ENCODE measurements around the gene IL1F10. TPM values are rescaled to one million over a fixed set of nuclear protein-coding genes. Genes with fewer than 3 reads are reported as not detected.

The IL1F10 gene
- total RNA-seq, 6 donors from 2014 or later, result not detected

DNA sequence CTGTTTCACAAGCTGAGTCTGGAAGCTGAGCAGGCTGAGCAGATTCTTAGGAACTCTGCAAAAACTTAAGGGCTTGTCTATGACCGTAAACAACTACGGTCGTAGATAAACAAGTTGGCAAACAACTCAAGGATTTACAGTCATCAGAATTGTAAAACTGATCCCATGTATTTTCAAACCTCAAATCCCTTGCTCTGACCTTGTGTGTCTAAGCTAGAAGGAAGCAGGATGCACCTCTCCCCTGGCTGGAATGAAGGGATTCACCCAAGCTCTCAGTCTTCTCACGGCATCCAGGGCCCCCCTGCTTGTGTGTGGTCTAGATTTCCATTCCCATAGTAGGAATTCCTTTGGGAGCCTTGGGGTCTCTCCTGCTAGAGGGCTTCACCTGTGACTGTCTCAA, 47.2 kb downstream of the IL1F10 start:
- no peaks in the 10 kb centered on the region for H3K36me3 ChIP-seq
- ATAC-seq (ENCODE audit: low FRiP score in 2 of 2) (no peak), DNase-seq (no peak)
- no peaks in the 10 kb centered on the region for H3K9me3 ChIP-seq
- H3K27me3 ChIP-seq, result no peaks in the 10 kb centered on the region
- H3K27ac ChIP-seq, result no peak overlapping the region
- H3K4me3 ChIP-seq, result no peak overlapping the region
- WGBS, 2 donors, result 75 to 86% methylated on average over 4 of the region's 4 CpGs
- H3K4me1 ChIP-seq, result peaks cover 0 to 8% (median 6%) of the 10 kb centered on the region in 4 donors
- no peak for TF ChIP-seq EP300 (IDR thresholded peaks at IDR 0.05)

DNA sequence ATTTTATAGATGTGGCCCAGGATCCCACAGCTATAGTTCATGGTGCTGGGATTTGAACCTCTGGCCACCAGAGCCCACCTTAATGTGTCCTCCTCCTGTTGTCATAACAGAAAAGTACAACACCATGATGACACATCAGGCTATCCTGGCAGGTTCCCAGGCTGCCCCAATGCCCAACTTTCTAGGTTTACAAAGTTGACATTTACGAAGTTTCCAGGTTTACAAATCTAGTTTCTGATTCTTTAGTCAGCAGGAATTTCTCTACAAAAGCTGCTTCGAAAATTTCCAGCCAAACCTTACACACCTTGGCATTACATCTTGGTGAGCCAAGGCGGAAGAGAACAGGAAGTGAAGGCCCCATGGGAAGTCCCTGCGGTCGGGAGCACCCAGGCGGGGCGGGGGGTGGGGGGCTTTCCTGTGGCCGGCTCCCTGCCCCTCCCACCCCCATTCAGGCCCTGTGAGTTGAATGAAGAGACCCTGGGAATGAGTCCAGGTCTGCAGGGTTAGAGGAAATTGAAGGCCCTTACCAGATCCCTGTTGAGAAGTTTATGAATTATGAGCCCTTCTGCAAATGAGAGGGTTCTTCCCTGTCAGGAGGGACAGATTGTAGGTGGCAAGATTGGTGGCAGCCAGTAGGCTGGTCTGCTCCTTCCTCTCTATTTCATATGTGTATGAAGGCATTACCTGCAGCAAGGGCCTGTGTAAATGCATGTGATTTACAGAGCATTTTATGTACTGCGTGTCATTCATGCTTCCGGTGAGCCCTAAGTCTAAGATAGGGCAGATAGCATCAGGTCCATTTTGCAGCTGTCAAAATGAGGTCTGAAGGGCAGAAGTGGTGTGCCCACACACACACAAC, 48.6 kb downstream of the IL1F10 start:
- WGBS, 2 donors, result 46 to 54% methylated on average over 9 to 10 of the region's 10 CpGs
- Histone ChIP-seq H3K9me3 (no peaks in the 10 kb centered on the region), H3K27me3 (no peaks in the 10 kb centered on the region), H3K4me1 (peaks cover 0 to 8% (median 6%) of the 10 kb centered on the region in 4 donors), H3K27ac (peak overlapping the region in 1 of 4 donors; percentile 35), H3K4me3 (no peak overlapping the region), H3K36me3 (no peaks in the 10 kb centered on the region)
- ATAC-seq (ENCODE audit: low FRiP score in 2 of 2) (no peak), DNase-seq (peak in 1 of 2 donors; percentile 40)
- TF ChIP-seq POLR2AphosphoS5 (IDR thresholded peaks at IDR 0.05) (no peak), EP300 (IDR thresholded peaks at IDR 0.05) (no peak), POLR2A (IDR thresholded peaks at IDR 0.05) (no peak)
- TF ChIP-seq, protein P1, sequence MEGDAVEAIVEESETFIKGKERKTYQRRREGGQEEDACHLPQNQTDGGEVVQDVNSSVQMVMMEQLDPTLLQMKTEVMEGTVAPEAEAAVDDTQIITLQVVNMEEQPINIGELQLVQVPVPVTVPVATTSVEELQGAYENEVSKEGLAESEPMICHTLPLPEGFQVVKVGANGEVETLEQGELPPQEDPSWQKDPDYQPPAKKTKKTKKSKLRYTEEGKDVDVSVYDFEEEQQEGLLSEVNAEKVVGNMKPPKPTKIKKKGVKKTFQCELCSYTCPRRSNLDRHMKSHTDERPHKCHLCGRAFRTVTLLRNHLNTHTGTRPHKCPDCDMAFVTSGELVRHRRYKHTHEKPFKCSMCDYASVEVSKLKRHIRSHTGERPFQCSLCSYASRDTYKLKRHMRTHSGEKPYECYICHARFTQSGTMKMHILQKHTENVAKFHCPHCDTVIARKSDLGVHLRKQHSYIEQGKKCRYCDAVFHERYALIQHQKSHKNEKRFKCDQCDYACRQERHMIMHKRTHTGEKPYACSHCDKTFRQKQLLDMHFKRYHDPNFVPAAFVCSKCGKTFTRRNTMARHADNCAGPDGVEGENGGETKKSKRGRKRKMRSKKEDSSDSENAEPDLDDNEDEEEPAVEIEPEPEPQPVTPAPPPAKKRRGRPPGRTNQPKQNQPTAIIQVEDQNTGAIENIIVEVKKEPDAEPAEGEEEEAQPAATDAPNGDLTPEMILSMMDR (IDR thresholded peaks at IDR 0.05), result no peak

DNA sequence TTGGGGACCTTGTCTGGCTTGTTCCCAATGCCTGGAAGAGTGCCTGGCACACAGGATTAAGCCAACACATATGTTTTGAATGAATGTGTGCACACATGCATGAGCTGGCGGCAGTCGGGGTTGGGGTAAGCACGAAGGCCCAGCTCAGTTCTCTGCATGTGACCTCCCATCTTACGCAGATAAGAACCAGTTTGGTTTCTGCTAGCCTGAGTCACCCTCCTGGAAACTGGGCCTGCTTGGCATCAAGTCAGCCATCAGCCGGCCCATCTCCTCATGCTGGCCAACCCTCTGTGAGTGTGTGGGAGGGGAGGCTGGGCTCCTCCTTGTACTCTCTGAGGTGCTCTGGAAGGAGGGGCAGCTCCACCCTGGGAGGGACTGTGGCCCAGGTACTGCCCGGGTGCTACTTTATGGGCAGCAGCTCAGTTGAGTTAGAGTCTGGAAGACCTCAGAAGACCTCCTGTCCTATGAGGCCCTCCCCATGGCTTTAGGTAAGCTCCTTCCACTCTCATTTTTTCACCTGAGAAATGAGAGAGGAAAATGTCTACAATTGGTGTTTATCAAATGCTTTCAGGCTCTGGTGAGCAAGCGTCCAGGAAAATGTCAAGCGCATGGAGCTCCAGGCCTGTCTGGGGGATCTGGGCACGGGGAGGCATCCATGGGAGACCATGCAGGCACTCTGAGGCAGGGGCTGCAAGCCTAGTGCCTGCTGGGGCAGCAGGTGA, 49.9 kb downstream of the IL1F10 start:
- Histone ChIP-seq H3K27ac (no peak overlapping the region), H3K4me1 (peaks cover 0 to 8% (median 6%) of the 10 kb centered on the region in 4 donors), H3K36me3 (no peaks in the 10 kb centered on the region), H3K27me3 (no peaks in the 10 kb centered on the region), H3K9me3 (no peaks in the 10 kb centered on the region), H3K4me3 (no peak overlapping the region)
- no peak for TF ChIP-seq POLR2AphosphoS5 (IDR thresholded peaks at IDR 0.05)
- 76 to 88% methylated on average over 7 to 9 of the region's 9 CpGs for WGBS, 2 donors
- peak; percentile 63 to 85 for ATAC-seq (ENCODE audit: low FRiP score in 2 of 2)
- DNase-seq, result peak; percentile 27 to 69

DNA sequence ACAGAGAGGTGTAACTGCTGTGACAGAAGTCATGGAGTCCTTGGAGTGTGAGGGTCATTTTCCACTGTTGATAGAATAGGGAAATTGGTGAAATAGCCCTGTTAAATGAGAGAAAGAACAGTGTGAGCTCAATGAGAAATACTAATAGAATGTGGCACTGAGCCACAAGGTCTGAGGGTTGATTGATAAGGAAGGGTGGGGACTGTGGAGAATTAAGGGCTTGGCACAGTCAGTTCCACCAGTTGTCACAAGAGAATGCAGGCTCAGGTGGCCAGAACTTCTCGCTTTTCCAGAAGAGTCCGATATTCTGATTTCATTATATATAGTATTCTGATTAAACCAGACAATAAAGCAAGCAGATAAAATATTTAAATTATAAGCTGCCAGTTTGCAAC, 50.5 kb downstream of the IL1F10 start:
- H3K9me3 ChIP-seq, result no peaks in the 10 kb centered on the region
- ATAC-seq (ENCODE audit: low FRiP score in 2 of 2) (no peak), DNase-seq (no peak)
- TF ChIP-seq EP300 (IDR thresholded peaks at IDR 0.05) (no peak), POLR2AphosphoS5 (IDR thresholded peaks at IDR 0.05) (no peak), POLR2A (IDR thresholded peaks at IDR 0.05) (no peak)
- TF ChIP-seq, protein P1 (IDR thresholded peaks at IDR 0.05), result no peak
- H3K4me3 ChIP-seq, result no peak overlapping the region
- peaks cover 0 to 8% (median 6%) of the 10 kb centered on the region in 4 donors for H3K4me1 ChIP-seq
- no peaks in the 10 kb centered on the region for H3K27me3 ChIP-seq
- H3K27ac ChIP-seq, result no peak overlapping the region
- WGBS, 2 donors, result 94% methylated on average over 2 of the region's 2 CpGs
- H3K36me3 ChIP-seq, result no peaks in the 10 kb centered on the region

GRCh38 chr2:113119111-113119510, 51.3 kb downstream of the IL1F10 start:
- no peaks in the 10 kb centered on the region for H3K36me3 ChIP-seq
- H3K9me3 ChIP-seq, result no peaks in the 10 kb centered on the region
- TF ChIP-seq POLR2AphosphoS5 (IDR thresholded peaks at IDR 0.05), result no peak
- no peak for TF ChIP-seq POLR2A (IDR thresholded peaks at IDR 0.05)
- no peak for TF ChIP-seq EP300 (IDR thresholded peaks at IDR 0.05)
- TF ChIP-seq, protein P1 (IDR thresholded peaks at IDR 0.05), result no peak
- H3K4me1 ChIP-seq, result peaks cover 0 to 10% (median 7%) of the 10 kb centered on the region in 4 donors
- H3K27ac ChIP-seq, result no peak overlapping the region
- no peaks in the 10 kb centered on the region for H3K27me3 ChIP-seq
- DNase-seq, result no peak
- ATAC-seq (ENCODE audit: low FRiP score in 2 of 2), result no peak
- H3K4me3 ChIP-seq, result no peak overlapping the region
- 91 to 95% methylated on average over 2 of the region's 2 CpGs for WGBS, 2 donors
